GM18870 (cell line): ENCODE measurements around the gene NLGN4Y.

Source experiments
- ATAC-seq: cut with Tn5 transposase; IDR thresholded peaks from one replicate; pipeline ENCODE4 v1.9.1; 2021; ENCODE audit warnings: moderate library complexity; ENCODE audit not compliant: unreplicated experiment

The NLGN4Y gene

GRCh38 chrY:14524272-14525231 lies at the start of gene NLGN4Y:
NLGN4Y (plus strand) TSS chrY:14524529; CDS start chrY:14622120, 97,591 bp downstream.
- ATAC-seq = no peak

- no peak for ATAC-seq
These were observed 38.4 kb upstream of the NLGN4Y start for GRCh38 chrY:14485935-14486334.

GRCh38 chrY:14490226-14490625 lies 34.1 kb upstream of the NLGN4Y start:
- ATAC-seq = no peak

GRCh38 chrY:14498071-14498470 lies 26.3 kb upstream of the NLGN4Y start:
- no peak for ATAC-seq

- ATAC-seq = no peak
These were observed 19.7 kb upstream of the NLGN4Y start for GRCh38 chrY:14504592-14504991.

GRCh38 chrY:14522379-14522950 lies 1.9 kb upstream of the NLGN4Y start:
- ATAC-seq = no peak

- ATAC-seq = no peak
These were observed 648 bp upstream of the NLGN4Y start for GRCh38 chrY:14523491-14524271.

- no peak for ATAC-seq
These were observed 986 bp downstream of the NLGN4Y start for GRCh38 chrY:14525315-14525714.

- ATAC-seq = no peak
These were observed 4.0 kb downstream of the NLGN4Y start for GRCh38 chrY:14528361-14528760.

GRCh38 chrY:14536703-14537102 lies 12.4 kb downstream of the NLGN4Y start:
- no peak for ATAC-seq

GRCh38 chrY:14543506-14543905 lies 19.2 kb downstream of the NLGN4Y start:
- no peak for ATAC-seq

- no peak for ATAC-seq
These were observed 57.0 kb downstream of the NLGN4Y start for GRCh38 chrY:14581294-14581693.

- no peak for ATAC-seq
These were observed 62.4 kb downstream of the NLGN4Y start for GRCh38 chrY:14586725-14587124.

GRCh38 chrY:14601372-14601771 lies 77.0 kb downstream of the NLGN4Y start:
- ATAC-seq = no peak

- ATAC-seq = no peak
These were observed 93.3 kb downstream of the NLGN4Y start for GRCh38 chrY:14617625-14618024.

GRCh38 chrY:14618513-14618912 lies 94.2 kb downstream of the NLGN4Y start:
- ATAC-seq = no peak

GRCh38 chrY:14628208-14628607 lies 103.9 kb downstream of the NLGN4Y start:
- ATAC-seq = no peak

- no peak for ATAC-seq
These were observed 107.3 kb downstream of the NLGN4Y start for GRCh38 chrY:14631676-14632075.

GRCh38 chrY:14633718-14634117 lies 109.4 kb downstream of the NLGN4Y start:
- no peak for ATAC-seq

- no peak for ATAC-seq
These were observed 110.6 kb downstream of the NLGN4Y start for GRCh38 chrY:14634954-14635353.

GRCh38 chrY:14637551-14637950 lies 113.2 kb downstream of the NLGN4Y start:
- no peak for ATAC-seq
